Adrenal gland (tissue), 12 donors: Measurements from ENCODE around the gene STARD8. TPM values are rescaled to one million over a fixed set of nuclear protein-coding genes. Genes with fewer than 3 reads are reported as not detected.

Experiments
- DNase-seq, 7 donors: peaks; one replicate each; pipeline ENCODE4 v3.0.0-alpha.2; 2019 to 2020
- H3K27ac ChIP-seq, 5 donors: fragments of 200-600 bp; sonication (generic) in 4 of 5; 1 replicate in 3 of 5; 2 replicates in 2 of 5; pipeline versions ENCODE4 v1.5.1 to v1.8.0; 2016 to 2020; ENCODE audit warnings: mild to moderate bottlenecking in 1 of 5
- H3K27me3 ChIP-seq: fragments of 200-600 bp; 2 replicates; pipeline ENCODE4 v1.8.0; 2021
- H3K36me3 ChIP-seq, 2 donors: fragments of 200-600 bp; replicated peaks in 1 of 2; 1 replicate in 1 of 2; 2 replicates in 1 of 2; pipeline versions ENCODE4 v1.5.1 to v1.8.0; 2018 to 2022
- H3K4me1 ChIP-seq, 2 donors: fragments of 200-600 bp; replicated peaks in 1 of 2; 1 replicate in 1 of 2; 2 replicates in 1 of 2; pipeline versions ENCODE4 v1.5.1 to v1.8.0; 2018 to 2021
- H3K4me3 ChIP-seq, 4 donors: fragments of 200-600 bp; sonication (generic) in 3 of 4; one replicate each; pipeline ENCODE4 v1.5.1; 2016 to 2018
- H3K9me3 ChIP-seq, 3 donors: fragments of 200-600 bp; sonication (generic) in 1 of 3; replicated peaks in 1 of 3; 1 replicate in 2 of 3; 2 replicates in 1 of 3; pipeline versions ENCODE4 v1.5.1 to v1.8.0; 2016 to 2021
- POLR2A ChIP-seq, 2 donors: fragments of 450-650 bp; IDR thresholded peaks; one replicate each; pipeline ENCODE4 v1.6.1; 2017; ENCODE audit warnings: antibody characterized with exemption in 2 of 2, mild to moderate bottlenecking in 2 of 2, moderate library complexity in 1 of 2
- WGBS, 4 donors: extraction: QIAGEN DNeasy Blood & Tissue Kit in 2 of 4; methylation state at CpG; one replicate each; pipeline versions ENCODE4 v1.1.5 to v1.1.7; 2013 to 2017; 5-methylcytosine and 5-hydroxymethylcytosine counted together
- intact Hi-C, 2 donors: fragments of 100-400 bp; cut with DNase I; formaldehyde crosslinking; loops; one replicate each; pipeline versions ENCODE4 v1.14.1 to v1.15.0; 2022 to 2023
- polyA plus RNA-seq, 3 donors: library from polyadenylated mRNA; stranded (reverse); fragments of 200-250 nt in 2 of 3; fragments of 350-450 nt in 1 of 3; fragmentation: Illumina TruSeq in 1 of 3; extraction: RNeasy Lipid Tissue Mini Kit (QIAGEN cat#74804) in 1 of 3; gene quantifications; one replicate each; pipeline ENCODE4 v1.2.3, GENCODE V29; 2013 to 2014
- total RNA-seq, 9 donors: library from RNA; depleted of rRNA in 4 of 9; stranded (reverse); fragments of >200 nt in 4 of 9; fragments of 120-200 nt in 1 of 9; fragmentation: NEBNext Ultra II Directional in 1 of 9; extraction: Animal tissue kit (Norgen Biotek cat#: 25700) in 1 of 9; gene quantifications; one replicate each; pipeline versions ENCODE4 v1.1.0 to v1.2.4, GENCODE V29; 2013 to 2023
- TF ChIP-seq, protein P1 (sequence below), 6 experiments: fragments of 450-650 bp in 4 of 6; fragments of 200-600 bp in 2 of 6; sonication (generic) in 1 of 6; IDR thresholded peaks; 1 replicate in 5 of 6; 2 replicates in 1 of 6; pipeline versions ENCODE4 v1.5.1 to v1.8.0; 2016 to 2021; ENCODE audit warnings: antibody characterized with exemption in 6 of 6, mild to moderate bottlenecking in 2 of 6, moderate library complexity in 1 of 6
- donor health status: healthy with polysubstance abuse.
- donor health status: Bipolar disorder and iron deficiency.
- donor health status: DM: yes; HTN: yes; CAD: no.
- donor health status: DM: no; HTN: no; CAD: no.
- donor health status: DM: no; HTN: no; CAD: no.
- donor health status: DM: yes; HTN: yes; CAD: no.

STARD8 gene
- total and polyA plus RNA-seq, 12 donors, result 2.8 to 19.6 (median 10.1) TPM

DNA sequence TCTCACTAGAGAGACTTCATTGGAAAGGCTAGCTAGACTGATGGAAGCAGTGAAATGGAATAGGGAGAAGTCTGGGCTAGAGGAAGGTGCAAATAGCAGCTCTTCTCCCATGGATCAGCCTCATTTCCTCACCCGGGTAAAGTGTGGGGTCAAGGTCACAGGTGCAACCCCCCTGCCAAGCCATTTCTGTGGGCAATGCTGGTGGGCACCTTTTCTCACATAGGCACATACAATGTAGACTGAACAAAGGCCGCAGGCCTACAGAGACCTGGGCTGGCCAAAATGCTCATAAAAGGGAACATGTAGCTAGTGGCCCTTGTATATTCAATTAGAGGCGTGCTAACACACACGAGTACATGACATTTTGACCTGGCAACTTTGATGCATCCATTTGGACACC, 109.9 kb downstream of the STARD8 start:
- no peak for DNase-seq
- Histone ChIP-seq H3K36me3 (no peaks in the 10 kb centered on the region), H3K27ac (no peak overlapping the region), H3K9me3 (no peaks in the 10 kb centered on the region), H3K4me3 (no peak overlapping the region), H3K27me3 (no peaks in the 10 kb centered on the region), H3K4me1 (no peaks in the 10 kb centered on the region)
- intact Hi-C loops, result no loop called here
- 62 to 72% (median 64%) methylated on average over 4 of the region's 4 CpGs for WGBS, 4 donors
- TF ChIP-seq POLR2A (IDR thresholded peaks at IDR 0.05), result no peak
- TF ChIP-seq, protein P1, sequence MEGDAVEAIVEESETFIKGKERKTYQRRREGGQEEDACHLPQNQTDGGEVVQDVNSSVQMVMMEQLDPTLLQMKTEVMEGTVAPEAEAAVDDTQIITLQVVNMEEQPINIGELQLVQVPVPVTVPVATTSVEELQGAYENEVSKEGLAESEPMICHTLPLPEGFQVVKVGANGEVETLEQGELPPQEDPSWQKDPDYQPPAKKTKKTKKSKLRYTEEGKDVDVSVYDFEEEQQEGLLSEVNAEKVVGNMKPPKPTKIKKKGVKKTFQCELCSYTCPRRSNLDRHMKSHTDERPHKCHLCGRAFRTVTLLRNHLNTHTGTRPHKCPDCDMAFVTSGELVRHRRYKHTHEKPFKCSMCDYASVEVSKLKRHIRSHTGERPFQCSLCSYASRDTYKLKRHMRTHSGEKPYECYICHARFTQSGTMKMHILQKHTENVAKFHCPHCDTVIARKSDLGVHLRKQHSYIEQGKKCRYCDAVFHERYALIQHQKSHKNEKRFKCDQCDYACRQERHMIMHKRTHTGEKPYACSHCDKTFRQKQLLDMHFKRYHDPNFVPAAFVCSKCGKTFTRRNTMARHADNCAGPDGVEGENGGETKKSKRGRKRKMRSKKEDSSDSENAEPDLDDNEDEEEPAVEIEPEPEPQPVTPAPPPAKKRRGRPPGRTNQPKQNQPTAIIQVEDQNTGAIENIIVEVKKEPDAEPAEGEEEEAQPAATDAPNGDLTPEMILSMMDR (IDR thresholded peaks at IDR 0.05), result no peak

DNA sequence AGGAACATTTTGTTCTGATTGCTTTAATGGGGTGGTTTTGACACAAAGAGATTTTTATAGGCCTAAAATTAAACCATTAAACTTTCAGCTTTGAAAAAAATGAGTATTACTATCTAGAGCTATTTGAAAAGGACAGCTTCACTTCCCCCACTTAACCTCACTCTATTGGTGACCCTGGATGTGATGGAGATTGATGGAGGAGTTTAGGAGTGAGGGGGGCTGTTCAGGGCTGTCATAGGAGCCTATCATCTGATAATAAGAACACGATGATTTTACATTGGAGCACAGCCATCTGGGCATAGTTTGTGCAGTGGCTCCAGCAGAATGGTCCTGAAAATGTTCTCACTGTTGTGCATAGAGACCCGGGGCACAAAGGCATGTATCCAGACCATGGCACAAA, 110.3 kb downstream of the STARD8 start:
- TF ChIP-seq POLR2A (IDR thresholded peaks at IDR 0.05), result no peak
- TF ChIP-seq, protein P1 (IDR thresholded peaks at IDR 0.05), result no peak
- no peak overlapping the region for H3K4me3 ChIP-seq
- no peaks in the 10 kb centered on the region for H3K4me1 ChIP-seq
- H3K27me3 ChIP-seq, result no peaks in the 10 kb centered on the region
- no peaks in the 10 kb centered on the region for H3K36me3 ChIP-seq
- 34 to 54% (median 45%) methylated on average over 2 of the region's 2 CpGs; no CpG with 5 or more reads in 1 of the 4 donors for WGBS, 4 donors
- DNase-seq, result no peak
- intact Hi-C loops, result no loop called here
- no peak overlapping the region for H3K27ac ChIP-seq
- no peaks in the 10 kb centered on the region for H3K9me3 ChIP-seq

DNA sequence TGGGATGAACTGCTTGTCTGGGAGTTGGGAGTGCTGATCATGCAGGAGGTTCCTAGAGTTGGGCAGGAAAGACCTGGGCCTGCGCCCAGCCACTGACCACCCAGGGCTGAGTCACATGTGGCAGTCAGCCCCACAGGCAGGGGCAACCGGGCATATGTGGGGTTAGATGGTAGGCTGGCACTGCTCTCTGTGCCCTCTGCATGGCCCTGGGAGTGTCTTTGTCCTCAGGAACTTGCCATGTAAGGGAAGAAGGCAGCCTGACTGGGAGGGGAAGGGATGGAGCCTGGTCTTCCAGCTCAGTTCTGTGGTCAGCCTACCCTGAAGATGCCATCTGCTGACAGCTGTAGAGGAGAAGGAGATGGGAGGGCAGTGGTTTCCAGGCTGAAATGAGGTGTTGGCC, 111.2 kb downstream of the STARD8 start:
- H3K9me3 ChIP-seq, result no peaks in the 10 kb centered on the region
- no peak overlapping the region for H3K4me3 ChIP-seq
- TF ChIP-seq, protein P1 (IDR thresholded peaks at IDR 0.05), result no peak
- TF ChIP-seq POLR2A (IDR thresholded peaks at IDR 0.05), result no peak
- H3K4me1 ChIP-seq, result no peaks in the 10 kb centered on the region
- no peaks in the 10 kb centered on the region for H3K36me3 ChIP-seq
- no peak for DNase-seq
- no peak overlapping the region for H3K27ac ChIP-seq
- intact Hi-C loops, result no loop called here
- H3K27me3 ChIP-seq, result no peaks in the 10 kb centered on the region
- WGBS, 4 donors, result 78 to 97% (median 88%) methylated on average over 2 of the region's 2 CpGs; no CpG with 5 or more reads in 1 of the 4 donors

DNA sequence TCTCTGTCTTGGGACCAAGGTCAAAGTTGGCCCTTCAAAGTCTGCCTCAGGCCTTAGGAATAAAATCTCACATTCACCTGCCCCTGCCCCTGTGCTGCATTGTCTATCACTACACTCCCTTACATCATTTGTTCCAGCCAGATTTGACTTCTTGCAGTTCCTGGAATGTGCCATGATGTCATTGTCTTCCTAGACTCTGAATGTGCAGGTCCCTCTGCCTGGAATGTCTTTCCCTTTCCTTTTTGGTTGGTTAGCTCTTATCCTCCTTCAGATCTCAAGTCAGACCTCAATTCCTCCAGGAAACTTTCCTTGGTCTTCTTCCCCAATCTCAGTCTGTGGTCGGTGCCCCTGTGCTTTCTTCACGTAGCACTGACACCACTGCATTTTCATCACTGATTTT, 113.6 kb downstream of the STARD8 start:
- no peaks in the 10 kb centered on the region for H3K9me3 ChIP-seq
- intact Hi-C loops, result no loop called here
- TF ChIP-seq, protein P1 (IDR thresholded peaks at IDR 0.05), result no peak
- no peak for TF ChIP-seq POLR2A (IDR thresholded peaks at IDR 0.05)
- no peak for DNase-seq
- H3K4me1 ChIP-seq, result no peaks in the 10 kb centered on the region
- H3K36me3 ChIP-seq, result no peaks in the 10 kb centered on the region
- H3K27ac ChIP-seq, result no peak overlapping the region
- no peak overlapping the region for H3K4me3 ChIP-seq
- 76 to 97% (median 83%) methylated on average over 2 of the region's 2 CpGs for WGBS, 4 donors
- H3K27me3 ChIP-seq, result no peaks in the 10 kb centered on the region
